Tibial nerve (tissue), 3 donors: Measurements from ENCODE around the gene EFCAB11.

Experiments
- CTCF ChIP-seq, 5 experiments: fragments of 200-600 bp in 3 of 5; fragments of 450-650 bp in 2 of 5; sonication (generic) in 3 of 5; IDR thresholded peaks; one replicate each; pipeline ENCODE4 v1.5.1; 2016 to 2019; ENCODE audit warnings: antibody characterized with exemption in 5 of 5, mild to moderate bottlenecking in 3 of 5, moderate library complexity in 2 of 5
- POLR2A ChIP-seq, 2 donors: fragments of 450-650 bp; IDR thresholded peaks; one replicate each; pipeline ENCODE4 v1.6.1; 2017; ENCODE audit warnings: antibody characterized with exemption in 2 of 2, mild to moderate bottlenecking in 2 of 2, moderate library complexity in 2 of 2

DNA sequence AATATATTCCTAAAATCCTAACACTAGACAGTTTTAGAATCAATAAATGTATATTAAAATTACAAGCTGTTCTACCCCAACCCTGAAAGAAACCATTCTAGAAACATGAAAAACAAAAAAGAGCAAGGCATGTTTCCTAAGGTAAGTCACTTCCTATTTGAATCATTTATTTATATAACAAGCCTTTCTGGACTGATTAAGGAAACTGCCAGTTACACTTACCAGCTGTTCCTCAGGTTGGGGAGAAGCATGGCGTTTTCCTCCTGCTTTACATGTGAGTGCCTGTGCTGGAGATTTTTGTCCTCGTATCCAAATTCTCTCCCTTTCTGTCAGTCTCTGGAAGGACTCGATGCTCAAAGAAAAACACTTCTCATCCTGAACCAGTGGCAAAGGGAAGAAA, 183.3 kb downstream of the EFCAB11 start:
- TF ChIP-seq CTCF (IDR thresholded peaks at IDR 0.05) (no peak), POLR2A (IDR thresholded peaks at IDR 0.05) (no peak)
